DOHH2 (cell line): ENCODE data around the gene CCDC144A.
"Not testable (repeated sequence)": the region's sequence is repeated elsewhere in the genome, so short reads cannot be mapped to it uniquely, and the experiment has no call there.

Experiments used
- H3F3A ChIP-seq: fragments of 200-600 bp; sonication (generic), shearing (Covaris generic); 2 replicates; pipeline ENCODE4 v1.6.0; 2016; ENCODE audit warnings: antibody characterized with exemption, mild to moderate bottlenecking; ENCODE audit not compliant: control insufficient read depth, insufficient read depth
- H3K27ac ChIP-seq: fragments of 200-600 bp; sonication (generic); 2 replicates; pipeline ENCODE4 v1.5.1; 2014; ENCODE audit warnings: low read depth, mild to moderate bottlenecking, low read length, moderate library complexity
- H3K27me3 ChIP-seq: fragments of 200-600 bp; sonication (generic); 2 replicates; pipeline ENCODE4 v1.6.1; 2014; ENCODE audit warnings: mild to moderate bottlenecking, low read length, mixed read lengths; ENCODE audit not compliant: control insufficient read depth
- H3K36me3 ChIP-seq: fragments of 200-600 bp; sonication (generic); 2 replicates; pipeline ENCODE4 v1.6.1; 2014; ENCODE audit warnings: mild to moderate bottlenecking, low read length, moderate library complexity, mixed read lengths; ENCODE audit not compliant: control insufficient read depth
- H3K4me1 ChIP-seq: fragments of 200-600 bp; sonication (generic); 2 replicates; pipeline ENCODE4 v1.6.1; 2014; ENCODE audit warnings: mild to moderate bottlenecking, low read length, mixed read lengths; ENCODE audit not compliant: control insufficient read depth
- H3K4me2 ChIP-seq: fragments of 200-600 bp; sonication (generic); 2 replicates; pipeline ENCODE4 v1.6.0; 2014; ENCODE audit warnings: mild to moderate bottlenecking, low read length, moderate library complexity
- H3K4me3 ChIP-seq: fragments of 200-600 bp; sonication (generic); 2 replicates; pipeline ENCODE4 v1.5.1; 2014; ENCODE audit warnings: mild to moderate bottlenecking, low read length, mixed read lengths
- H3K79me2 ChIP-seq: fragments of 200-600 bp; sonication (generic); 2 replicates; pipeline ENCODE4 v1.6.1; 2014; ENCODE audit warnings: mild to moderate bottlenecking, low read length, mixed read lengths; ENCODE audit not compliant: control insufficient read depth
- H3K9me2 ChIP-seq: fragments of 200-600 bp; sonication (generic); replicated peaks from 2 replicates; pipeline ENCODE4 v1.6.1; 2014; ENCODE audit warnings: mild to moderate bottlenecking, low read length, mixed read lengths; ENCODE audit not compliant: control insufficient read depth
- H3K9me3 ChIP-seq: fragments of 200-600 bp; sonication (generic); 2 replicates; pipeline ENCODE4 v1.6.1; 2014; ENCODE audit warnings: antibody characterized with exemption, low read length, mixed read lengths; ENCODE audit not compliant: control insufficient read depth, insufficient read depth
- H4K20me1 ChIP-seq: fragments of 200-600 bp; sonication (generic); 2 replicates; pipeline ENCODE4 v1.6.0; 2014; ENCODE audit warnings: low read depth, mild to moderate bottlenecking, antibody characterized with exemption, low read length, moderate library complexity; ENCODE audit not compliant: control insufficient read depth, insufficient read depth

Gene CCDC144A

GRCh38 chr17:16787851-16788250, 97.8 kb downstream of the CCDC144A start:
- H3K4me2 ChIP-seq, H3K27ac ChIP-seq, H4K20me1 ChIP-seq, H3K4me1 ChIP-seq, H3K9me3 ChIP-seq, H3K4me3 ChIP-seq, H3K79me2 ChIP-seq, H3K9me2 ChIP-seq, H3F3A ChIP-seq, H3K27me3 ChIP-seq, H3K36me3 ChIP-seq: not testable (repeated sequence)

- not testable (repeated sequence) for H4K20me1 ChIP-seq, H3K27ac ChIP-seq, H3K4me1 ChIP-seq, H3K9me2 ChIP-seq, H3K4me2 ChIP-seq, H3K36me3 ChIP-seq, H3K4me3 ChIP-seq, H3K27me3 ChIP-seq, H3K79me2 ChIP-seq, H3K9me3 ChIP-seq, H3F3A ChIP-seq
Observed at GRCh38 chr17:16788889-16789536, 99.0 kb downstream of the CCDC144A start.

- H3K9me3 ChIP-seq, H3K9me2 ChIP-seq, H3K4me3 ChIP-seq, H3K79me2 ChIP-seq, H3K36me3 ChIP-seq, H3K27ac ChIP-seq, H4K20me1 ChIP-seq, H3K4me2 ChIP-seq, H3F3A ChIP-seq, H3K27me3 ChIP-seq, H3K4me1 ChIP-seq: not testable (repeated sequence)
Observed at GRCh38 chr17:16789622-16790021, 99.6 kb downstream of the CCDC144A start.

- not testable (repeated sequence) for H4K20me1 ChIP-seq, H3K36me3 ChIP-seq, H3K9me3 ChIP-seq, H3K4me2 ChIP-seq, H3K4me1 ChIP-seq, H3F3A ChIP-seq, H3K9me2 ChIP-seq, H3K79me2 ChIP-seq, H3K27me3 ChIP-seq, H3K4me3 ChIP-seq, H3K27ac ChIP-seq
Observed at GRCh38 chr17:16790313-16790871, 100.4 kb downstream of the CCDC144A start.

GRCh38 chr17:16794215-16794614, 104.2 kb downstream of the CCDC144A start:
- not testable (repeated sequence) for H3F3A ChIP-seq, H3K4me1 ChIP-seq, H3K4me2 ChIP-seq, H3K4me3 ChIP-seq, H3K36me3 ChIP-seq, H4K20me1 ChIP-seq, H3K27ac ChIP-seq, H3K9me2 ChIP-seq, H3K27me3 ChIP-seq, H3K9me3 ChIP-seq, H3K79me2 ChIP-seq

- not testable (repeated sequence) for H3K4me3 ChIP-seq, H3K4me1 ChIP-seq, H3K27ac ChIP-seq, H3K36me3 ChIP-seq, H3K27me3 ChIP-seq, H3F3A ChIP-seq, H3K79me2 ChIP-seq, H3K9me3 ChIP-seq, H3K4me2 ChIP-seq, H3K9me2 ChIP-seq, H4K20me1 ChIP-seq
Observed at GRCh38 chr17:16795894-16796293, 105.9 kb downstream of the CCDC144A start.

- not testable (repeated sequence) for H3K9me3 ChIP-seq, H3K27ac ChIP-seq, H3K79me2 ChIP-seq, H3K4me1 ChIP-seq, H3K36me3 ChIP-seq, H3K27me3 ChIP-seq, H3K4me2 ChIP-seq, H4K20me1 ChIP-seq, H3F3A ChIP-seq, H3K9me2 ChIP-seq, H3K4me3 ChIP-seq
Observed at GRCh38 chr17:16804851-16805250, 114.8 kb downstream of the CCDC144A start.

- not testable (repeated sequence) for H3F3A ChIP-seq, H3K27ac ChIP-seq, H4K20me1 ChIP-seq, H3K4me3 ChIP-seq, H3K4me2 ChIP-seq, H3K9me3 ChIP-seq, H3K27me3 ChIP-seq, H3K36me3 ChIP-seq, H3K4me1 ChIP-seq, H3K79me2 ChIP-seq, H3K9me2 ChIP-seq
Observed at GRCh38 chr17:16806599-16806998, 116.6 kb downstream of the CCDC144A start.
